DOHH2 (cell line): ENCODE results near the gene CNTNAP5.

ENCODE experiments used
- H3F3A ChIP-seq: fragments of 200-600 bp; sonication (generic), shearing (Covaris generic); 2 replicates; pipeline ENCODE4 v1.6.0; 2016; ENCODE audit warnings: antibody characterized with exemption, mild to moderate bottlenecking; ENCODE audit not compliant: control insufficient read depth, insufficient read depth
- H3K27ac ChIP-seq: fragments of 200-600 bp; sonication (generic); 2 replicates; pipeline ENCODE4 v1.5.1; 2014; ENCODE audit warnings: low read depth, mild to moderate bottlenecking, low read length, moderate library complexity
- H3K27me3 ChIP-seq: fragments of 200-600 bp; sonication (generic); 2 replicates; pipeline ENCODE4 v1.6.1; 2014; ENCODE audit warnings: mild to moderate bottlenecking, low read length, mixed read lengths; ENCODE audit not compliant: control insufficient read depth
- H3K36me3 ChIP-seq: fragments of 200-600 bp; sonication (generic); 2 replicates; pipeline ENCODE4 v1.6.1; 2014; ENCODE audit warnings: mild to moderate bottlenecking, low read length, moderate library complexity, mixed read lengths; ENCODE audit not compliant: control insufficient read depth
- H3K4me1 ChIP-seq: fragments of 200-600 bp; sonication (generic); 2 replicates; pipeline ENCODE4 v1.6.1; 2014; ENCODE audit warnings: mild to moderate bottlenecking, low read length, mixed read lengths; ENCODE audit not compliant: control insufficient read depth
- H3K4me2 ChIP-seq: fragments of 200-600 bp; sonication (generic); 2 replicates; pipeline ENCODE4 v1.6.0; 2014; ENCODE audit warnings: mild to moderate bottlenecking, low read length, moderate library complexity
- H3K4me3 ChIP-seq: fragments of 200-600 bp; sonication (generic); 2 replicates; pipeline ENCODE4 v1.5.1; 2014; ENCODE audit warnings: mild to moderate bottlenecking, low read length, mixed read lengths
- H3K79me2 ChIP-seq: fragments of 200-600 bp; sonication (generic); 2 replicates; pipeline ENCODE4 v1.6.1; 2014; ENCODE audit warnings: mild to moderate bottlenecking, low read length, mixed read lengths; ENCODE audit not compliant: control insufficient read depth
- H3K9me2 ChIP-seq: fragments of 200-600 bp; sonication (generic); replicated peaks from 2 replicates; pipeline ENCODE4 v1.6.1; 2014; ENCODE audit warnings: mild to moderate bottlenecking, low read length, mixed read lengths; ENCODE audit not compliant: control insufficient read depth
- H3K9me3 ChIP-seq: fragments of 200-600 bp; sonication (generic); 2 replicates; pipeline ENCODE4 v1.6.1; 2014; ENCODE audit warnings: antibody characterized with exemption, low read length, mixed read lengths; ENCODE audit not compliant: control insufficient read depth, insufficient read depth
- H4K20me1 ChIP-seq: fragments of 200-600 bp; sonication (generic); 2 replicates; pipeline ENCODE4 v1.6.0; 2014; ENCODE audit warnings: low read depth, mild to moderate bottlenecking, antibody characterized with exemption, low read length, moderate library complexity; ENCODE audit not compliant: control insufficient read depth, insufficient read depth
- EZH2phosphoT487 ChIP-seq: fragments of 200-600 bp; sonication (generic); IDR thresholded peaks from 2 replicates; pipeline ENCODE4 v1.6.1; 2017; ENCODE audit warnings: borderline replicate concordance, mild to moderate bottlenecking, antibody characterized with exemption, low read length, moderate library complexity, mixed read lengths
- TF ChIP-seq, protein P1 (sequence below): fragments of 200-600 bp; sonication (generic); IDR thresholded peaks from one replicate; pipeline ENCODE4 v1.5.1; 2014; ENCODE audit warnings: antibody characterized with exemption, mild to moderate bottlenecking, low read depth, low read length; ENCODE audit not compliant: poor library complexity, severe bottlenecking

The CNTNAP5 gene

DNA sequence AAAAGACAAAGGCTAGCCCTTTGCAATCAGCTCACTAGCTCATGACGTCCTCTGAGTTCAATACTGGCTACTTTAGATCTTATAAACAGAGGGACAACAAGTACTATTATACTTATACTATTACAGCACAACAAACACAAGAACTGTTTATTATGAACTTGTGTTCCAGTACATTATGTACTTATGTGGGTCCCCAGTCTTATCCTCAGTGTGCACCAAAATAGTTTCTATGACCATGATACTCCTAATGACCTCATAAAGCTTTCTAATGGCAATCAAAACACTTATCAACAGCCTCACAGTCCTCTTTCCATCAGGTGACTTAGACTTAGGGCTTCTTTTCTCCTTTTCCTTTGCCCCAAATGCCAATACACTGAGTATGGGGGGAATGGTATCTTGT lies 614.4 kb downstream of the CNTNAP5 start:
- Histone ChIP-seq H4K20me1 (no peaks in the 10 kb centered on the region), H3K4me1 (no peaks in the 10 kb centered on the region), H3F3A (no peaks in the 10 kb centered on the region), H3K27me3 (no peaks in the 10 kb centered on the region), H3K4me2 (no peak overlapping the region), H3K36me3 (no peaks in the 10 kb centered on the region), H3K9me2 (no peaks in the 10 kb centered on the region), H3K9me3 (no peaks in the 10 kb centered on the region; the same call in 1 of the 2 replicates), H3K27ac (no peak overlapping the region), H3K4me3 (no peak overlapping the region), H3K79me2 (no peaks in the 10 kb centered on the region)
- TF ChIP-seq EZH2phosphoT487, result no peak
- TF ChIP-seq, protein P1, sequence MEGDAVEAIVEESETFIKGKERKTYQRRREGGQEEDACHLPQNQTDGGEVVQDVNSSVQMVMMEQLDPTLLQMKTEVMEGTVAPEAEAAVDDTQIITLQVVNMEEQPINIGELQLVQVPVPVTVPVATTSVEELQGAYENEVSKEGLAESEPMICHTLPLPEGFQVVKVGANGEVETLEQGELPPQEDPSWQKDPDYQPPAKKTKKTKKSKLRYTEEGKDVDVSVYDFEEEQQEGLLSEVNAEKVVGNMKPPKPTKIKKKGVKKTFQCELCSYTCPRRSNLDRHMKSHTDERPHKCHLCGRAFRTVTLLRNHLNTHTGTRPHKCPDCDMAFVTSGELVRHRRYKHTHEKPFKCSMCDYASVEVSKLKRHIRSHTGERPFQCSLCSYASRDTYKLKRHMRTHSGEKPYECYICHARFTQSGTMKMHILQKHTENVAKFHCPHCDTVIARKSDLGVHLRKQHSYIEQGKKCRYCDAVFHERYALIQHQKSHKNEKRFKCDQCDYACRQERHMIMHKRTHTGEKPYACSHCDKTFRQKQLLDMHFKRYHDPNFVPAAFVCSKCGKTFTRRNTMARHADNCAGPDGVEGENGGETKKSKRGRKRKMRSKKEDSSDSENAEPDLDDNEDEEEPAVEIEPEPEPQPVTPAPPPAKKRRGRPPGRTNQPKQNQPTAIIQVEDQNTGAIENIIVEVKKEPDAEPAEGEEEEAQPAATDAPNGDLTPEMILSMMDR, result no peak

DNA sequence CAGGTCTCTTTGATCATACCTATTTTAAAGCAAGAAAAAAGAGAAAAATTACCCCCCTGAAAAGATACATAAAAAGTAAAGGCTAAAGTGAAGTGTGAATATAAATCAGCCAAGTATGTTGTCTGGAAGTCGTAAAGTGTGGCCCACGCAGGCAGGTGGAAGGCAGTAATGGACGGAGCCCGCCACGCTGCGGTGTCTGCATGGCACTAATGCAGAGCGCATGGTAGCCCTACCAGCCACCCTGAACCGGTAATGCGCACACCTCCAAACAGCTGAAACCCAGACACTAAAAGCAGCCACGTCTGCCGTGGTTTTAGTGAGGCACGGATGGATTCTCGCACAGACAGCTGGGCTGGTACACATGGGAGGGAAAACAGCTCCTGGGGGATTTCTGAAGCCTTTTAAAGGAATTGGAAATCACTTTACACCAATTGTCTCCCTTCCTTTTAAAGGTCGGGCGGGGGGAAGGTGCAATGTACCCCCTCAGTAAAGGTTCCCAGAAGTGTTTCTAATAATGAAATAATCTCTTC lies 615.2 kb downstream of the CNTNAP5 start:
- TF ChIP-seq, protein P1, result no peak
- TF ChIP-seq EZH2phosphoT487, result no peak
- H3K27ac ChIP-seq, result no peak overlapping the region
- no peaks in the 10 kb centered on the region for H3K79me2 ChIP-seq
- H3K36me3 ChIP-seq, result no peaks in the 10 kb centered on the region
- no peak overlapping the region for H3K4me2 ChIP-seq
- no peaks in the 10 kb centered on the region; the same call in 1 of the 2 replicates for H3K9me3 ChIP-seq
- H3K27me3 ChIP-seq, result no peaks in the 10 kb centered on the region
- no peaks in the 10 kb centered on the region for H3F3A ChIP-seq
- H3K4me3 ChIP-seq, result no peak overlapping the region
- H3K4me1 ChIP-seq, result no peaks in the 10 kb centered on the region
- no peaks in the 10 kb centered on the region for H3K9me2 ChIP-seq
- no peaks in the 10 kb centered on the region for H4K20me1 ChIP-seq

DNA sequence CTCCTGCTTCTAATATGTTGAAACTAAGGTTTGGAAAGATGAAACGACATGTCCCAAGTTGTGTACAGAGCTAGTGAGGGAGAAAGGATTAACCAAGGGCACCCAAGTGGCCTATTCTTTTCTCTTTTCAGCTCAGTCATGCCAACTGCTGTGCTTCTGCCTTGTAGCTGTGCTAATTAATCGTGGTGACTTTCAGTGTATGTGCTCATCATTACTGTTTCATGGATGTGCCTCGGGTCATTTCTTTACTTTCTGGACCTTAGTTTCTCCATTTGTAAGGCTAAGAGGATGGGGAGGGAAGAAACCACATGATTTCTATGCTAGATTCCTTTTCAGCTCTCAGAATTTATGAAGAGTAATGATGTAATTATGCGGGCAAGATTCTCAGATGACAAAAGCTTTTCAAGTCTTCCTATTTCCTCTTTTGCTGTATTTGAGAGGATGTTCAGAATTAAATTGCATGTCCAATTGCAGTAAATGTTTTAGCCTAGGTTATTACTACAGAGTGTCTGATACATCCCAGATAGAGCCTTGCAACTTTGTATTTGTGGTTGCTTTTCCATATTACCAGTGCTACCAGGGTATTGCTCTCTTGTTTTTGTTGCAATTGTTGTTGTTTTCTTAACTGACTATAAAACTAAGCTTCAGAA lies 621.2 kb downstream of the CNTNAP5 start:
- Histone ChIP-seq H3K27me3 (no peaks in the 10 kb centered on the region), H3F3A (no peaks in the 10 kb centered on the region), H3K36me3 (no peaks in the 10 kb centered on the region), H4K20me1 (no peaks in the 10 kb centered on the region), H3K79me2 (no peaks in the 10 kb centered on the region), H3K27ac (no peak overlapping the region), H3K4me1 (no peaks in the 10 kb centered on the region), H3K4me2 (no peak overlapping the region), H3K9me2 (no peaks in the 10 kb centered on the region), H3K4me3 (no peak overlapping the region), H3K9me3 (no peaks in the 10 kb centered on the region)
- TF ChIP-seq EZH2phosphoT487, result no peak
- TF ChIP-seq, protein P1, result no peak
